ENCODE results near the gene PPP3R1. TPM values are rescaled to one million over a fixed set of nuclear protein-coding genes. Genes with fewer than 3 reads are reported as not detected.
"Not testable (repeated sequence)": the region's sequence is repeated elsewhere in the genome, so short reads cannot be mapped to it uniquely, and the experiment has no call there.

The PPP3R1 gene
- total RNA-seq, 1 donor = 38.4 TPM

- no peak overlapping the region for H3K4me3 ChIP-seq (ENCODE audit: low read depth, low read length)
- no peak for DNase-seq (ENCODE audit: low read depth)
- no peak for TF ChIP-seq CTCF (IDR thresholded peaks at IDR 0.05; ENCODE audit: insufficient read depth, low read depth, low read length)
Measured at GRCh38 chr2:68178954-68179627, 73.2 kb downstream of the PPP3R1 start.

- H3K4me3 ChIP-seq (ENCODE audit: low read depth, low read length) = no peak overlapping the region
- no peak for DNase-seq (ENCODE audit: low read depth)
- TF ChIP-seq CTCF (IDR thresholded peaks at IDR 0.05; ENCODE audit: insufficient read depth, low read depth, low read length) = no peak
Measured at GRCh38 chr2:68178432-68178831, 73.9 kb downstream of the PPP3R1 start.

GRCh38 chr2:68177541-68177940 lies 74.8 kb downstream of the PPP3R1 start:
- no peak for DNase-seq (ENCODE audit: low read depth)
- H3K4me3 ChIP-seq (ENCODE audit: low read depth, low read length) = no peak overlapping the region
- no peak for TF ChIP-seq CTCF (IDR thresholded peaks at IDR 0.05; ENCODE audit: insufficient read depth, low read depth, low read length)

GRCh38 chr2:68176657-68177056 lies 75.7 kb downstream of the PPP3R1 start:
- TF ChIP-seq CTCF (IDR thresholded peaks at IDR 0.05; ENCODE audit: insufficient read depth, low read depth, low read length) = no peak
- H3K4me3 ChIP-seq (ENCODE audit: low read depth, low read length) = no peak overlapping the region

GRCh38 chr2:68175210-68175609 lies 77.1 kb downstream of the PPP3R1 start:
- H3K4me3 ChIP-seq (ENCODE audit: low read depth, low read length) = not testable (repeated sequence)

More at GRCh38 chr2:68176657-68177056, 75.7 kb downstream of the PPP3R1 start:
- DNase-seq (ENCODE audit: low read depth) = no peak

GRCh38 chr2:68172990-68173700 lies 79.2 kb downstream of the PPP3R1 start:
- DNase-seq (ENCODE audit: low read depth) = no peak
- TF ChIP-seq CTCF (IDR thresholded peaks at IDR 0.05; ENCODE audit: insufficient read depth, low read depth, low read length) = no peak
- no peak overlapping the region for H3K4me3 ChIP-seq (ENCODE audit: low read depth, low read length)

More at GRCh38 chr2:68175210-68175609, 77.1 kb downstream of the PPP3R1 start:
- not testable (repeated sequence) for DNase-seq (ENCODE audit: low read depth)

GRCh38 chr2:68172521-68172920 lies 79.8 kb downstream of the PPP3R1 start:
- no peak overlapping the region for H3K4me3 ChIP-seq (ENCODE audit: low read depth, low read length)
- no peak for DNase-seq (ENCODE audit: low read depth)
- no peak for TF ChIP-seq CTCF (IDR thresholded peaks at IDR 0.05; ENCODE audit: insufficient read depth, low read depth, low read length)
